Immature natural killer cell (primary cell): Measurements from ENCODE around the gene PAPPA. TPM values are rescaled to one million over a fixed set of nuclear protein-coding genes. Genes with fewer than 3 reads are reported as not detected.

Experiments used
- DNase-seq, 3 donors: peaks; one replicate each; pipeline ENCODE4 v3.0.0; 2022; ENCODE audit warnings: mixed read lengths in 1 of 3
- H3K27ac Mint-ChIP-seq, 6 donors: one replicate each; pipeline ENCODE4 v1.8.0; 2020; ENCODE audit warnings: mixed read lengths in 6 of 6, mild to moderate bottlenecking in 5 of 6, inconsistent platforms in 4 of 6, moderate library complexity in 3 of 6
- H3K27me3 Mint-ChIP-seq, 3 donors: one replicate each; pipeline ENCODE4 v1.8.0; 2020 to 2021; ENCODE audit warnings: low read depth in 3 of 3, mild to moderate bottlenecking in 3 of 3, mixed read lengths in 3 of 3, moderate library complexity in 3 of 3, inconsistent platforms in 1 of 3
- H3K36me3 Mint-ChIP-seq, 3 donors: one replicate each; pipeline ENCODE4 v1.8.0; 2020; ENCODE audit warnings: mixed read lengths in 3 of 3, inconsistent platforms in 2 of 3, mild to moderate bottlenecking in 2 of 3
- H3K4me1 Mint-ChIP-seq, 2 donors: one replicate each; pipeline ENCODE4 v1.8.0; 2020; ENCODE audit warnings: inconsistent platforms in 2 of 2, mild to moderate bottlenecking in 2 of 2, mixed read lengths in 2 of 2, moderate library complexity in 1 of 2
- H3K4me3 Mint-ChIP-seq, 5 donors: one replicate each; pipeline ENCODE4 v1.8.0; 2020; ENCODE audit warnings: mild to moderate bottlenecking in 5 of 5, mixed read lengths in 5 of 5, inconsistent platforms in 3 of 5, moderate library complexity in 3 of 5
- H3K9me3 Mint-ChIP-seq, 6 donors: one replicate each; pipeline ENCODE4 v1.8.0; 2020; ENCODE audit warnings: mild to moderate bottlenecking in 6 of 6, mixed read lengths in 6 of 6, inconsistent platforms in 4 of 6, moderate library complexity in 3 of 6
- polyA plus RNA-seq, 3 donors: library from polyadenylated mRNA; unstranded; fragments of 300-500 nt; fragmentation: Illumina TruSeq; gene quantifications; one replicate each; pipeline ENCODE4 v1.2.3, GENCODE V29; 2021

Gene PAPPA
- polyA plus RNA-seq, 3 donors from 2014 or later, result not detected

DNA sequence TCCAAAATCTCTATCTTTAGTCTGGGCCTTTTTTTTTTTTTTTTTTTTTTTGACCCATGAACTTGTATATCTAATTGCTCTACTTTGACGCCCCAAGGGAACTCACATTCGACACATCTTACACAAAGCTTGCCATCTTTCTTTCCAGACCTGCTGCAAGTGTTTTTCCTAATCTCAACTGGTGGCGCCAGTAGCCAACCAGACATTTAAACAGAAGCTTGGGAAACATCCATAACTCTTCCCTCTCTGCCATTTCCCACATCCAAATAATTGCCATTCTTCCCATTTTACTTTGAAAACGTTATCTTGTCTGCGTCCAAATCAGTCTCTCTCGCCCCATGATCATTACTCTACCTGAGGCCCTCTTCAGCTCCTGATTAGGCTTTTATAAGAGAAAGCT is 130.9 kb downstream of the PAPPA start:
- H3K27me3 Mint-ChIP-seq, result peaks cover 0 to 1% (median 1%) of the 10 kb centered on the region in 3 donors
- H3K27ac Mint-ChIP-seq, result no peak overlapping the region
- peaks cover 0 to 7% (median 2%) of the 10 kb centered on the region in 6 donors for H3K9me3 Mint-ChIP-seq
- no peaks in the 10 kb centered on the region for H3K4me1 Mint-ChIP-seq
- no peak for DNase-seq
- no peaks in the 10 kb centered on the region for H3K36me3 Mint-ChIP-seq
- no peak overlapping the region for H3K4me3 Mint-ChIP-seq

DNA sequence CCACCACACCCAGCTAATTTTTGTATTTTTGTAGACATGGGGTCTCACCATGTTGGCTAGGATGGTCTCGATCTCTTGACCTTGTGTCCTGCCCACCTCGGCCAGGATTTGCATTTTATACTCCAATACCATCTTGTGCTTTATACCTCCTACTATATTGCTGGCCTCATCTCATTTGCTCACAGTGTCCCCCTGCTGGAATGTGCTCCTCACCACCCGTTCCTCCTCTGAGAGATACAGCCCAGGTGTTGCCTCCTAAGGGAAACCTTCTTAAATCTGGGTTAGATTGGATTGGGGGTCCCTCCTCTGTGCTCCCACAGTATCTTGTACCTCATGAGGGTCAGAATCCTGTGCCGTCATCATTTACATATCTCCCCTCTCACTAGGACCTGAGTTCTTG is 131.7 kb downstream of the PAPPA start:
- peaks cover 0 to 1% (median 1%) of the 10 kb centered on the region in 3 donors for H3K27me3 Mint-ChIP-seq
- no peak overlapping the region for H3K4me3 Mint-ChIP-seq
- peaks cover 0 to 7% (median 2%) of the 10 kb centered on the region in 6 donors for H3K9me3 Mint-ChIP-seq
- no peak for DNase-seq
- no peaks in the 10 kb centered on the region for H3K4me1 Mint-ChIP-seq
- H3K27ac Mint-ChIP-seq, result no peak overlapping the region
- no peaks in the 10 kb centered on the region for H3K36me3 Mint-ChIP-seq

GRCh38 chr9:116286297-116286696 is 132.7 kb downstream of the PAPPA start:
- no peak overlapping the region for H3K27ac Mint-ChIP-seq
- H3K4me1 Mint-ChIP-seq, result no peaks in the 10 kb centered on the region
- peaks cover 0 to 1% (median 1%) of the 10 kb centered on the region in 3 donors for H3K27me3 Mint-ChIP-seq
- peaks cover 0 to 7% (median 4%) of the 10 kb centered on the region in 6 donors for H3K9me3 Mint-ChIP-seq
- DNase-seq, result no peak
- no peaks in the 10 kb centered on the region for H3K36me3 Mint-ChIP-seq
- H3K4me3 Mint-ChIP-seq, result no peak overlapping the region

GRCh38 chr9:116287721-116288120 is 134.1 kb downstream of the PAPPA start:
- Mint-ChIP-seq H3K4me1 (no peaks in the 10 kb centered on the region), H3K36me3 (no peaks in the 10 kb centered on the region), H3K4me3 (no peak overlapping the region), H3K27me3 (peaks cover 0 to 1% (median 1%) of the 10 kb centered on the region in 3 donors), H3K27ac (no peak overlapping the region), H3K9me3 (peaks cover 0 to 7% (median 3%) of the 10 kb centered on the region in 6 donors)
- DNase-seq, result no peak

DNA sequence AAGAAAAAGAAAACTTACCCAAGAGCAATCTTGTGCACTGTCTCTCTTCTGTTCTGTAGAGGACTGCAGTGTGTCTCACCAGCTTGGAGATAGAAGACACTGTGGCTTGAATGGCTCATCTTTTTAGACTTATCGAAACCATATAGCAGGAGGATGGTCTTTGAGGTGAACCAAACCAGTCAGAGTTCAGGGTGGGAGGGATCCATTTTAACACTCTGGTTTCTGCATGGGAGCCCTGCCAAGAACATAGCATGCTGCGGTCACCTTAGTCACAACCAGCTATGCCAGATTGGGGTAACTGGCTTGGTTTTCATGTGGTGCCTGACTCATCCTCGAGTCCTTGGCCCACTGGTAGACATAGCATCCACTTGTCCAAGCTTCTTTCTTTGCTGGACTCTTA is 135.1 kb downstream of the PAPPA start:
- Mint-ChIP-seq H3K27me3 (peaks cover 0 to 1% (median 1%) of the 10 kb centered on the region in 3 donors), H3K27ac (no peak overlapping the region), H3K4me1 (no peaks in the 10 kb centered on the region), H3K9me3 (peaks cover 0 to 7% (median 3%) of the 10 kb centered on the region in 6 donors), H3K36me3 (no peaks in the 10 kb centered on the region), H3K4me3 (no peak overlapping the region)
- no peak for DNase-seq

DNA sequence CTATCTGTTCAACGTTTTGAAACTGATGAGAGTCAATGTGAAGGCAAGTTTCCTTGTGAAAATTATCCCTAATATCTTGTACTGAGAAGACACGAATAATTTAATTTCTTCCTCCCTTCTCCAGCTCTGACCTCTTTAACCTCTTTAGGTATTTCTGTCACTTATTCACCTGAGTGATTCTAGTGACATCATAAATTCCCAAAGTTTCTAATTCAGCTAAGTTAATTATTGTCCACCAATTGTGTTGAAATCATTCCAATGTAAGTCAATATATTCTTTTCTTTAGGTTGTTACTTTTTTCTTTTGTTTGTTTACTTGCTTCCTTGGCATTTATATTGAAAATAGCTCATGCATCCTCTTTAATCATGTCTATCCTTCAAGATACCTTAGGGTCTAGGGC is 143.8 kb downstream of the PAPPA start:
- Mint-ChIP-seq H3K27me3 (no peaks in the 10 kb centered on the region), H3K4me3 (no peak overlapping the region), H3K27ac (no peak overlapping the region), H3K36me3 (no peaks in the 10 kb centered on the region), H3K9me3 (peaks cover 0 to 3% (median 0%) of the 10 kb centered on the region in 6 donors), H3K4me1 (no peaks in the 10 kb centered on the region)
- no peak for DNase-seq

- Mint-ChIP-seq H3K36me3 (no peaks in the 10 kb centered on the region), H3K27ac (no peak overlapping the region), H3K27me3 (no peaks in the 10 kb centered on the region), H3K4me3 (no peak overlapping the region), H3K9me3 (peaks cover 0 to 5% (median 1%) of the 10 kb centered on the region in 6 donors), H3K4me1 (no peaks in the 10 kb centered on the region)
- no peak for DNase-seq
Measured at GRCh38 chr9:116298249-116298648, 144.7 kb downstream of the PAPPA start.

DNA sequence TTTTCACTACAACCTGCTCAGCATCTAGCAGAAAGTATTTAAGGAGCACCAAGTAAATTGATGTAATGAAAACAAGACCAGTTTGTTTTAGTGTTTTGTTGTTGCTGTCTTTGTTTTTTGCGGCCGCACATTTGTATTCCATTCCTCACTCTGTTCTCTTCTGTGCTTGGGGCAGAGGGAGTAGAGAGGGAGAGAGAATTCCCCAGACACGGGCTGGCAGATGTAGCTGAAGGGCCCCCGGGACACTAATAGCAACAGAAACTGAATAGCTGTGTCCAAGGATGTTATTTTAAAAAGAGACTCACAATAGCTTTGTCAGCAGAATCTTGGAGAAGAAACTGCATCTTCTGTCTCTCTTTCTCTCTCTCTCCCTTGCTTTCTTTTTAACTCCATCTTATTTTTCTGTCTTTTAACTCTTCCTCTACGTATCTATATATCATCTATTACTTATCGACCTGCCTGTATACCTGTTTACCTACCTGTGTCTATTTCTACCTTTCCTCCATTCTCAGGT is 145.3 kb downstream of the PAPPA start:
- H3K27ac Mint-ChIP-seq, result no peak overlapping the region
- DNase-seq, result no peak
- no peak overlapping the region for H3K4me3 Mint-ChIP-seq
- H3K9me3 Mint-ChIP-seq, result peaks cover 0 to 5% (median 2%) of the 10 kb centered on the region in 6 donors
- H3K36me3 Mint-ChIP-seq, result no peaks in the 10 kb centered on the region
- no peaks in the 10 kb centered on the region for H3K27me3 Mint-ChIP-seq
- no peaks in the 10 kb centered on the region for H3K4me1 Mint-ChIP-seq

DNA sequence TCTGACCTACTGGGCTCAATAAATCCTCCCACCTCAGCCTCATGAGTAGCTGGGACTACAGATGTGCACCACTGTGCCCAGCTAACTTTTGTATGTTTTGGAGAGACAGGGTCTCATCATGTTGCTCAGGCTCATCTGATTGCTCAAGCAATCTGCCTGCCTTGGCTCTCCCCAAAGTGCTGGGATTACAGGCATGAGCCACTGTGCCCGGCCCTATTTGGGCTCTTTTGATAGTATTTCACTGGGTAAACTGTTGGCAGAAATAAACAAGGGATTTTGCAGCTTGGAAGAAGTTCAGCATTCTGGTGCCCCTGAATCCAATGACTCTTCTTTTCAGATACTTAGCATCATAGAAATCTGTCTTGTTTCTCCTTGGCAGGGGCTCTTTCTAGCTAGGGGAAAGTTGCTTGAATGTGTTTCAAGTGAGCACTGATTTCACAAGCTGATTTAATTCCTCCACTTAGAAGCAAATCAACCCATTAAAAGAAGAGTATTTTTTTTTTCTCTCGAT is 146.8 kb downstream of the PAPPA start:
- peaks cover 0 to 10% (median 3%) of the 10 kb centered on the region in 6 donors for H3K9me3 Mint-ChIP-seq
- no peak overlapping the region for H3K4me3 Mint-ChIP-seq
- no peak overlapping the region for H3K27ac Mint-ChIP-seq
- H3K4me1 Mint-ChIP-seq, result no peaks in the 10 kb centered on the region
- DNase-seq, result no peak
- no peaks in the 10 kb centered on the region for H3K36me3 Mint-ChIP-seq
- no peaks in the 10 kb centered on the region for H3K27me3 Mint-ChIP-seq

- no peaks in the 10 kb centered on the region for H3K4me1 Mint-ChIP-seq
- no peak overlapping the region for H3K4me3 Mint-ChIP-seq
- H3K27ac Mint-ChIP-seq, result no peak overlapping the region
- H3K27me3 Mint-ChIP-seq, result no peaks in the 10 kb centered on the region
- DNase-seq, result no peak
- H3K9me3 Mint-ChIP-seq, result peaks cover 0 to 10% (median 3%) of the 10 kb centered on the region in 6 donors
- H3K36me3 Mint-ChIP-seq, result no peaks in the 10 kb centered on the region
Measured at GRCh38 chr9:116303270-116303669, 149.7 kb downstream of the PAPPA start.

GRCh38 chr9:116303886-116304538 is 150.4 kb downstream of the PAPPA start:
- peaks cover 0 to 13% (median 3%) of the 10 kb centered on the region in 6 donors for H3K9me3 Mint-ChIP-seq
- H3K27me3 Mint-ChIP-seq, result no peaks in the 10 kb centered on the region
- H3K36me3 Mint-ChIP-seq, result no peaks in the 10 kb centered on the region
- no peaks in the 10 kb centered on the region for H3K4me1 Mint-ChIP-seq
- H3K27ac Mint-ChIP-seq, result no peak overlapping the region
- DNase-seq, result no peak
- no peak overlapping the region for H3K4me3 Mint-ChIP-seq

DNA sequence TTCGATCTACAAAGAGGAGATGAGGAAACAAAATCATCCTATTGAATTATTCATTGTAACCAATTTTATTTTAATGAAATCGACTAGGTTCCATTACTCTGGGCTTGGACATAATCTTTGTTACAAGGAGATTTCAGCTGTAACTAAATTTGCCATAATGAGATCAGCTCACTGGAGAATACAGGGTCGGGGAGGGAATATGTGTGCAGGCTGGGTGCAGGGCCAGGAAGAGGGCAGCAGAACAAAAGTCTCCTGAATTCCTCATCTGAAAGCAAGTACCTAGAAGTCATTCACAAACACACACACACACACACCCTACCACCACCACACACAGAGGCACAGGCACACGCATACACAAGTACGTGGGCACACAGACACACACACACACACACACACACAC is 151.2 kb downstream of the PAPPA start:
- no peak for DNase-seq
- H3K27ac Mint-ChIP-seq, result no peak overlapping the region

DNA sequence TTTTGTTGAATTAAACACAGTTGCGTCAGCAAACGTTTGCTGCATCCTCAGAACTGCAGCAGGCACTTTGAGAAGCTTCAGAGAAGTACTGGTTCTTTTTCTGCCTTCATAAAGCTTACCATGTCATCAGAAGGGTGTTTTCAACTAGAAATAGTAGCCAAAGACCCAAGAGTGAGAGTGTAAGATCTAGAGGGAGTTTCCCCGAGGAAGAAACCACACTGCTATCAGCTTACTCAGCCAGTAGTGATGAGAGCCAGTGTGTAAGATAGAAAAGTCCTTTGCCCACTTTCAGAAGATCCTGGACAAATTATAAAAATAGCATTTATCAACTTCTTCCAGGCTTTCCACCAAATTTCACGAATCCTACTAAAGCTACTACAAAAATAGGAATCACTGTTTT is 154.5 kb downstream of the PAPPA start:
- Mint-ChIP-seq H3K4me3 (no peak overlapping the region), H3K9me3 (peaks cover 0 to 10% (median 5%) of the 10 kb centered on the region in 6 donors), H3K27ac (no peak overlapping the region), H3K36me3 (no peaks in the 10 kb centered on the region), H3K4me1 (no peaks in the 10 kb centered on the region), H3K27me3 (peaks cover 0 to 2% (median 0%) of the 10 kb centered on the region in 3 donors)
- DNase-seq, result no peak

More for the DNA sequence above, 151.2 kb downstream of the PAPPA start:
- Mint-ChIP-seq H3K27me3 (no peaks in the 10 kb centered on the region), H3K4me3 (no peak overlapping the region), H3K9me3 (peaks cover 0 to 13% (median 5%) of the 10 kb centered on the region in 6 donors), H3K36me3 (no peaks in the 10 kb centered on the region), H3K4me1 (no peaks in the 10 kb centered on the region)

- H3K4me1 Mint-ChIP-seq, result no peaks in the 10 kb centered on the region
- no peak for DNase-seq
- H3K27me3 Mint-ChIP-seq, result peaks cover 0 to 3% (median 0%) of the 10 kb centered on the region in 3 donors
- H3K4me3 Mint-ChIP-seq, result no peak overlapping the region
- peaks cover 0 to 12% (median 3%) of the 10 kb centered on the region in 6 donors for H3K9me3 Mint-ChIP-seq
- no peaks in the 10 kb centered on the region for H3K36me3 Mint-ChIP-seq
- no peak overlapping the region for H3K27ac Mint-ChIP-seq
Measured at GRCh38 chr9:116309900-116310611, 156.5 kb downstream of the PAPPA start.
